Esophagus muscularis mucosa (tissue), 4 donors: ENCODE results near the gene GFI1B.

Source experiments
- CTCF ChIP-seq, 3 experiments: fragments of 200-600 bp in 2 of 3; fragments of 450-650 bp in 1 of 3; sonication (generic) in 2 of 3; IDR thresholded peaks; one replicate each; pipeline ENCODE4 v1.5.1; 2017 to 2019; ENCODE audit warnings: antibody characterized with exemption in 3 of 3, mild to moderate bottlenecking in 2 of 3, moderate library complexity in 1 of 3
- EP300 ChIP-seq: sonication (generic); formaldehyde crosslinking; IDR thresholded peaks from one replicate; pipeline ENCODE4 v1.6.1; 2017; ENCODE audit warnings: antibody characterized with exemption
- POLR2A ChIP-seq: fragments of 450-650 bp; IDR thresholded peaks from one replicate; pipeline ENCODE4 v1.6.1; 2017; ENCODE audit warnings: antibody characterized with exemption, moderate library complexity, mild to moderate bottlenecking, low read depth
- POLR2AphosphoS5 ChIP-seq, 2 donors: sonication (generic); formaldehyde crosslinking; IDR thresholded peaks; one replicate each; pipeline ENCODE4 v1.6.1; 2017; ENCODE audit warnings: antibody characterized with exemption in 2 of 2

GRCh38 chr9:132947756-132948155 lies 30.7 kb upstream of the GFI1B start:
- no peak for TF ChIP-seq POLR2A
- TF ChIP-seq POLR2AphosphoS5 (IDR thresholded peaks at IDR 0.05) = no peak
- TF ChIP-seq CTCF (IDR thresholded peaks at IDR 0.05) = no peak
- no peak for TF ChIP-seq EP300
